ENCODE data around the gene OVCA2.

Gene OVCA2

DNA sequence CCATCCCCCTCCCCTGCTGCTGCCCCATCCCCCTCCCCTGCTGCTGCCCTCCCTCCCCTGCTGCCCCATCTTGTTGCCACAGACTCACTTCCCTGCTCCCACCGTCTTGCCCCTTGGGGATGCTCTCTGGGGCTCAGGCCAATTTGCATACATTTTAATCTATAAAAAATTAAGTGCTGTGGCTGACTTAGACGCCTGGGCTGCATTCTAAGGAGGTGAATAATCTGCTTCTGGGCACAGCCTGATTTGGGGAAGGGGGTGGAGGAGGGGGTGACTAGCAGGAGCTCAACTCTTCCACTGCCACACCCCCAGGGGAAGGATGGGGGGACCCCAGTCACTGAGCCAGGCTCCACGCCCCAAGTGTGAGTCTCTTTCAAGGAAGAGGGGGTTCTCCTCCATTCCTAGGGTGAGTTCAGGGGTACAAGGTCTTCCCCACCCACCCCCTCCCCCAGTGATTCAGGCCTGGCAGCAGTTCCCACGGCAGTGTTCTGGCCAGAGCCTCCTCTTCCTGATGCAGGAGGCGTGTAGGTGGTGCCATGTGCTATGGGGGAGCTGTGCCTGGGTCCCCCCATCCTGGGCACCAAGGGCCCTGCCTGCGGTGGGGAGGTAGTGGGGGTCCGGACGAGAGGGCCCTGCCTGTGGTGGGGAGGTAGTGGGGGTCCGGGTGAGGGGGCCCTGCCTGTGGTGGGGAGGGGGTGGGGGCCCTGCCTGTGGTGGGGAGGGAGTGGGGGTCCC, 6.8 kb upstream of the OVCA2 start:
- no peak for DNase-seq

DNA sequence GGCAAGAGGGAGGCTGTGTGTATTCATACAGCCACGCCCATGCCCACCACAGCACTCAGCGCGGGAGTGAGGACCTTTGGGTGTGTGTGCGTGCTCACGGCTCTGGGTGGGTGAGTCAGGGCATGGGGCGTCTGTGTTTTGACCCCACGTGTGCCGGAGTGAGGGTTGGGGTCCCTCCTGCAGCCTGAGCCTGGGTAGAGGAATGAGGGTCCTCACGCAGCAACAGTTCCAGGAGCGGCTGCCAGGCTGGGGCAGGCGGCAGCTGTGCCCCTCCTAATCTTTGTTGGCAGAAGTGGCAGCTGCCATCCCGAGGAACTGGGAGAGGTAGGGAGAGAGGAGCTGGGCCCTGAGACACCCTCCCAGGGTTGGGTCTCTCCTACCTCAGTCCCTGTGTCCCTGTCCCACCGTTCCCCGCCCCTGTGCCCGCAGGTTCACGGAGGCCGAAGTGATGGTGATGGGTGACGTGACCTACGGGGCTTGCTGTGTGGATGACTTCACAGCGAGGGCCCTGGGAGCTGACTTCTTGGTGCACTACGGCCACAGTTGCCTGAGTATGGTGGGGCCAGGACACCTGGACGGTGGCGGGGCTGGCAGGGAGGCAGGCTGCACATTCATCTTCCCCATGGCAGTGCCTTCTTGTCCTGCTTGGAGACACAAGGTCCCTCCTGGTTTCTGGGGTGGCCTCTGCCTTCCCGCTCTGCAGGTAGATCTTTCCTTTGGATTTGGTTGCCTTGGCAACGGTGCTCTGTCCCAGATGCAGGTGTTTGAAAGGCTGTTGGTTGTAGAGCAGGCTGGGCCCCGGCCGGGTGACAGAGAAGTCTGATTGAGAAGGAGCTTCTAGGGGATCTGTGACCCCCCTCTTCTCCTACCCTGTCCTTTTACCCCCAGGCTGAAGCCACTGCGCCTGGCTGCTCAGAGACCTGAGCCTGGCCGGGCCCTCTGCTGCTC, 6.0 kb upstream of the OVCA2 start:
- DNase-seq: no peak

DNA sequence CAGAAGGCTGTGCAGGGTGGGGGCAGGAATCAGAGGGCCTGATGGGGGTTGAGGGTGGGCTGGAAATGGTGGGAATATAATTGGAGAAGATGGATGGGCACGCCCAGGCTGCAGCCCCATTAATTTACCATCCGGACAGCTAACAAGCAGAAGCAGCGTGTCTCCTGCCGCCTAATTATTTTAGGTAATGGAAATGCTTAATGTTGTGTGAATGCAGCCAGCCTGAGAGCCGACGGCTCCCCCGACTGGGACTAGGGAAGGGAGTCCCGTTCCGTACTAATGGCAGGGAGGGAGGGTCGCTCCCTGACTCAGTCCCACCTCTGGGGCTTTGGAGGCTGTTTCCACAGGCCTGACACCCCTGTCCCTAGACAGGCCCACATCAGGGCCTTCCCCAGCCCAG, 4.7 kb upstream of the OVCA2 start:
- DNase-seq: no peak

DNA sequence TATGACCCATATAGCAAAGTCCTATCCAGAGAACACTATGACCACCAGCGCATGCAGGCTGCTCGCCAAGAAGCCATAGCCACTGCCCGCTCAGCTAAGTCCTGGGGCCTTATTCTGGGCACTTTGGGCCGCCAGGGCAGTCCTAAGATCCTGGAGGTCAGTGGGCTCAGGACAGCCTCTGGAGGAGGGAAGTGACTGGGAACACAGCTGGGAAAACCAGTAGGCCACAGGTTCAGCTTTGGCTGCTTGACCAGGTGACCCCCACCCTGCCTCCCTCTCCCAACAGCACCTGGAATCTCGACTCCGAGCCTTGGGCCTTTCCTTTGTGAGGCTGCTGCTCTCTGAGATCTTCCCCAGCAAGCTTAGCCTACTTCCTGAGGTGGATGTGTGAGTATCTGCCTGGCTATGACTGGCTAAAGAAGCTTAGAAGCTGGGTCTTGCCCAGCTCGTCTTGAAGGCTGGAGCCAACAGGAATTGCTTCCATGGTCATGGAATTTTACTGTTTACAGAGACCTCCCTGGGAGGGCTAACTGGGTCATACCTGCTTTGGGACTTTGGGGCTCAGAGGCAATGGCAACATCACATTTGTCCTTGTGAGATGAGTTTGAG, 1.5 kb upstream of the OVCA2 start:
- no peak for DNase-seq

DNA sequence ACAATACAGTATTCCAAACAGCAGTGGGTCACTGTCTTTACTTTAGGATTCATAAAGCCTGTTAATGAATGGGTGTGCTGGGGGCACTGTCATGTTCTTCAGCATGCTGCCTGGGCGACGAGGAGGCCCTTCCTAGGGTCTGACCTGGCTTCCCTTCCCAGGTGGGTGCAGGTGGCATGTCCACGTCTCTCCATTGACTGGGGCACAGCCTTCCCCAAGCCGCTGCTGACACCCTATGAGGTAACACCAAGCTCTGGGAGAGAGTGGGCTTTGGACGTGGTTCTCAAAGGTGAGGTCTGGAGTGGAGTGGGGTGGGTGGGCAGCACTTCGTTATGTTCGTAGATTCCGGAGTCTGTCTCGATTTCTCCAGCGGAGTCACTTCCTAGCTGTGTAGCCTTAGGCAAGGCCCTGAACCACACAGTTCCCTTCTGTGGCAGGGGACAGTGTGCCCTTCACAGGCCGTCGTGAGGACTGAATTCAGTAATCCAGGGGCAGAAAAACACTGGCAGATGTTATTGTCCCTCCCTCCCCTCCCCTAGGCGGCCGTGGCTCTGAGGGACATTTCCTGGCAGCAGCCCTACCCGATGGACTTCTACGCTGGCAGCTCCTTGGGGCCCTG, 771 bp upstream of the OVCA2 start:
- DNase-seq: no peak

- DNase-seq: no peak
Measured at GRCh38 chr17:2042390-2042847, 597 bp downstream of the OVCA2 start.

DNA sequence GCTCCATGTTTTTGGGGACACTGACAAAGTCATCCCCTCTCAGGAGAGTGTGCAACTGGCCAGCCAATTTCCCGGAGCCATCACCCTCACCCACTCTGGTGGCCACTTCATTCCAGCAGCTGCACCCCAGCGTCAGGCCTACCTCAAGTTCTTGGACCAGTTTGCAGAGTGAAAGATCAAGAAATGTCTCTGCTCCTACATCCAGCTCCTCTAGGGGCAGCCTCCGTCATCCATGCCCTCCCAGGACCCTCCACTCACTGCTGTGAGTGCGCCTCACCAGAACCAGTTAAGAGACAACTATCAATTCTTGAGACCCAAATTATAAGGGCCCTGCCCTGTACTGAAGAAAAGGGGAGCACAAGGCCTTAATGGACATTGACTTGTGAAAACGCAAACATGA, 1.1 kb downstream of the OVCA2 start:
- no peak for DNase-seq

DNA sequence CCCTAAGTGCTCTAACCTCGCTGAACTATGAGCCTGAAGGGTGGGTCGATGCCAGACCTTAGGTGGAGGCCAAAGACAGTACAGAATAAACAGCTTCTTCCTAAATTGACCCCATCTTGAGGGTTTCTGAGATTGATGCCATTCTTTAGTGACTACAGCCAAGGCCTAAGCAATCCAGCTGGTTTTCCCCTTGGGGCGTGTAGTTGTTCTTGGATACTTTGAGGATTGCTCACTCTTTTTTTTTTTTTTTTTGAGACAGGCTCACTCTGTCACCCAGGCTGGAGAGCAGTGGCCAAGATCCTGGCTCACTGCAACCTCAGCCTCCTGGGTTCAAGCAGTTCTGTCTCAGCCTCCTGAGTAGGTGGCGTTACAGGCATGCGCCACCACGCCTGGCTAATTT, 2.0 kb downstream of the OVCA2 start:
- no peak for DNase-seq

GRCh38 chr17:2044263-2044894, 2.6 kb downstream of the OVCA2 start:
- peak; percentile 8 for DNase-seq

- no peak for DNase-seq
Measured at GRCh38 chr17:2047590-2047989, 5.8 kb downstream of the OVCA2 start.

- DNase-seq: no peak
Measured at GRCh38 chr17:2048805-2049204, 7.0 kb downstream of the OVCA2 start.

GRCh38 chr17:2049333-2050299, 7.8 kb downstream of the OVCA2 start:
- DNase-seq: peak; percentile 23

GRCh38 chr17:2050300-2051060, 8.7 kb downstream of the OVCA2 start:
- peak; percentile 39 for DNase-seq

GRCh38 chr17:2051061-2051932, 9.5 kb downstream of the OVCA2 start:
- DNase-seq: no peak

- no peak for DNase-seq
Measured at GRCh38 chr17:2051933-2052559, 10.2 kb downstream of the OVCA2 start.

- DNase-seq: peak; percentile 35
Measured at GRCh38 chr17:2053380-2054261, 11.8 kb downstream of the OVCA2 start.

DNA sequence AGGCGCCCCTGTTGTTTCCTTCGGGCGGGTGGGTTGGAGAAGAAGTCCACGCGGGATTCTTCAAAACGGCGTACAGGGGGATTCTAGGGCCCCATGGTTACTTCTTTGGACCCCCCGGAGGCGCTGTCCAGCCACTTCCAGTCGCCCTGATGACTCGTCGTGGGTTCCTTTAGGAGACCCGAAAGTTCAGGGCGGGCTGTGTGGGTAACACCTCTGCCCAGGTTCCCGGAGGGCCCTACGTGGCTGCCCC, 12.4 kb downstream of the OVCA2 start:
- no peak for DNase-seq

All from NCI-H2029 (cell line).